HCT116 (cell line): ENCODE results near the gene ENTHD1. TPM values are rescaled to one million over a fixed set of nuclear protein-coding genes. Genes with fewer than 3 reads are reported as not detected.

Source experiments
- ATAC-seq: fragments of 200-7000 bp; cut with Tn5 transposase; 2 replicates; pipeline ENCODE4 v1.9.1; 2020; ENCODE audit warnings: mild to moderate bottlenecking, moderate library complexity
- BruUV-seq: library from RNA; stranded (reverse); fragments of 400-500 nt; replicated peaks from 2 replicates; lab custom pipeline; 2021; lab: Mats Ljungman, UMichigan
- CTCF ChIA-PET: fragments of 300-600 bp; sonication (Branson Sonifier 250); formaldehyde crosslinking; loops from one replicate; lab custom pipeline; 2021; ENCODE audit warnings: antibody characterized with exemption; lab: Charles Lee
- POLR2A ChIA-PET: fragments of 300-600, 350-600 bp; sonication (Branson Sonifier 250); formaldehyde crosslinking; loops from one replicate; lab custom pipeline; 2021; ENCODE audit warnings: antibody characterized with exemption; lab: Charles Lee
- RAD21 ChIA-PET, 2 experiments: fragments of 300-600 bp; sonication (Branson Sonifier 250); formaldehyde crosslinking; loops; one replicate each; lab custom pipeline; 2023; ENCODE audit warnings: low total read pairs in 2 of 2; ENCODE audit not compliant: uncharacterized antibody in 2 of 2, unreplicated experiment in 2 of 2, low non-redundant PET in 1 of 2; lab: Charles Lee
- DNase-seq: peaks from one replicate; pipeline ENCODE4 v3.0.0-alpha.2; 2010; ENCODE audit warnings: low read depth, low spot score
- H2AFZ ChIP-seq: fragments of 200-600 bp; shearing (Covaris generic), sonication (generic); 2 replicates; pipeline ENCODE4 v1.6.1; 2017; ENCODE audit warnings: low read depth, mixed run types, mixed read lengths, antibody characterized with exemption, low read length; ENCODE audit not compliant: poor library complexity, severe bottlenecking
- H3K27ac ChIP-seq: 2 replicates; pipeline ENCODE4 v1.5.1; 2012; ENCODE audit warnings: low read depth, low read length
- H3K27me3 ChIP-seq: fragments of 200-600 bp; sonication (generic); 2 replicates; pipeline ENCODE4 v1.6.1; 2016; ENCODE audit warnings: mixed run types, low read length, mixed read lengths; ENCODE audit not compliant: insufficient read depth
- H3K36me3 ChIP-seq, 2 experiments: fragments of 200-500 bp in 1 of 2; fragments of 200-600 bp in 1 of 2; sonication (Bioruptor generic) in 1 of 2; sonication (generic) in 1 of 2; 2 replicates each; pipeline versions ENCODE4 v1.5.1 to v1.6.1; 2014 to 2016; ENCODE audit warnings: low read length in 2 of 2, inconsistent platforms in 1 of 2, mixed read lengths in 1 of 2, mixed run types in 1 of 2; ENCODE audit not compliant: insufficient read depth in 2 of 2, control insufficient read depth in 1 of 2
- H3K4me1 ChIP-seq, 2 experiments: fragments of 200-600 bp in 1 of 2; sonication (generic) in 1 of 2; 2 replicates each; pipeline versions ENCODE4 v1.5.1 to v1.6.1; 2012 to 2017; ENCODE audit warnings: low read length in 2 of 2, inconsistent platforms in 1 of 2, mild to moderate bottlenecking in 1 of 2, mixed read lengths in 1 of 2, mixed run types in 1 of 2, moderate library complexity in 1 of 2; ENCODE audit not compliant: insufficient read depth in 2 of 2, control insufficient read depth in 1 of 2
- H3K4me2 ChIP-seq: fragments of 200-600 bp; sonication (generic); 2 replicates; pipeline ENCODE4 v1.6.1; 2017; ENCODE audit warnings: mixed run types, low read length, mixed read lengths
- H3K4me3 ChIP-seq, 2 experiments: fragments of 200-600 bp in 1 of 2; sonication (generic) in 1 of 2; replicated peaks in 1 of 2; 2 replicates each; pipeline ENCODE4 v1.5.1; 2011 to 2016; ENCODE audit warnings: low read length in 2 of 2, control low read depth in 1 of 2, low read depth in 1 of 2, mild to moderate bottlenecking in 1 of 2, mixed read lengths in 1 of 2, mixed run types in 1 of 2
- H3K79me2 ChIP-seq: fragments of 200-600 bp; sonication (generic); 2 replicates; pipeline ENCODE4 v1.6.1; 2017; ENCODE audit warnings: mild to moderate bottlenecking, mixed run types, low read length, moderate library complexity, mixed read lengths; ENCODE audit not compliant: insufficient read depth
- H3K9ac ChIP-seq: fragments of 200-600 bp; sonication (generic); 2 replicates; pipeline ENCODE4 v1.6.1; 2016; ENCODE audit warnings: low read length, mixed read lengths
- H3K9me2 ChIP-seq: fragments of 200-600 bp; sonication (generic), shearing (Covaris generic); 2 replicates; pipeline ENCODE4 v1.6.1; 2017; ENCODE audit warnings: mixed run types, mild to moderate bottlenecking, moderate library complexity; ENCODE audit not compliant: insufficient read depth
- H3K9me3 ChIP-seq, 2 experiments: fragments of 200-500 bp in 1 of 2; fragments of 200-600 bp in 1 of 2; sonication (Bioruptor generic) in 1 of 2; sonication (generic) in 1 of 2; 2 replicates each; pipeline ENCODE4 v1.6.1; 2014 to 2017; ENCODE audit warnings: low read length in 2 of 2, mixed read lengths in 2 of 2, inconsistent platforms in 1 of 2, low read depth in 1 of 2, mild to moderate bottlenecking in 1 of 2, mixed run types in 1 of 2, moderate library complexity in 1 of 2; ENCODE audit not compliant: control insufficient read depth in 1 of 2, insufficient read depth in 1 of 2
- H4K20me1 ChIP-seq: fragments of 200-600 bp; sonication (generic), shearing (Covaris generic); 2 replicates; pipeline ENCODE4 v1.6.1; 2017; ENCODE audit warnings: mixed run types, mild to moderate bottlenecking, moderate library complexity; ENCODE audit not compliant: insufficient read depth
- ATF3 ChIP-seq: IDR thresholded peaks from 2 replicates; pipeline ENCODE4 v1.6.1; 2012
- CEBPB ChIP-seq: IDR thresholded peaks from 2 replicates; pipeline ENCODE4 v1.6.1; 2012; ENCODE audit warnings: low read depth
- EGR1 ChIP-seq: IDR thresholded peaks from 2 replicates; pipeline ENCODE4 v1.6.1; 2012; ENCODE audit warnings: low read depth
- EZH2phosphoT487 ChIP-seq: fragments of 200-600 bp; IDR thresholded peaks from 2 replicates; pipeline ENCODE4 v1.6.1; 2018; ENCODE audit warnings: antibody characterized with exemption, borderline replicate concordance
- FOSL1 ChIP-seq: IDR thresholded peaks from 2 replicates; pipeline ENCODE4 v1.6.1; 2012; ENCODE audit warnings: low read depth
- MAX ChIP-seq: IDR thresholded peaks from 2 replicates; pipeline ENCODE4 v1.6.1; 2012
- RAD21 ChIP-seq: IDR thresholded peaks from 2 replicates; pipeline ENCODE4 v1.6.1; 2012; ENCODE audit warnings: low read depth, mild to moderate bottlenecking
- REST ChIP-seq: IDR thresholded peaks from 2 replicates; pipeline ENCODE4 v1.6.1; 2012; ENCODE audit warnings: low read depth
- SP1 ChIP-seq: IDR thresholded peaks from 2 replicates; pipeline ENCODE4 v1.6.1; 2012; ENCODE audit warnings: low read depth
- SRF ChIP-seq: IDR thresholded peaks from 2 replicates; pipeline ENCODE4 v1.6.1; 2012; ENCODE audit warnings: low read depth
- ZBTB33 ChIP-seq: IDR thresholded peaks from 2 replicates; pipeline ENCODE4 v1.6.1; 2011; ENCODE audit warnings: mild to moderate bottlenecking, low read length, moderate library complexity; ENCODE audit not compliant: insufficient replicate concordance; ENCODE audit errors: extremely low read depth
- ZNF274 ChIP-seq: fragments of 200-500 bp; sonication (Bioruptor generic); IDR thresholded peaks from 2 replicates; pipeline ENCODE4 v1.6.1; 2014; ENCODE audit warnings: mild to moderate bottlenecking, low read depth, low read length, inconsistent platforms
- intact Hi-C: fragments of 100-400 bp; cut with micrococcal nuclease; formaldehyde crosslinking; loops from 2 replicates; pipeline ENCODE4 v1.10.0; 2022
- total RNA-seq: library from RNA; stranded (reverse); gene quantifications from one replicate; pipeline ENCODE4 v1.2.1, GENCODE V29; 2021; ENCODE audit not compliant: unreplicated experiment

Gene ENTHD1
- total RNA-seq, 1 experiment from 2014 or later: not detected

- ChIA-PET CTCF (no interaction called here), POLR2A (no interaction called here), RAD21 (no interaction called here)
- Histone ChIP-seq H3K4me2 (no peak overlapping the region), H3K9me3 (no peaks in the 10 kb centered on the region), H3K36me3 (no peaks in the 10 kb centered on the region), H4K20me1 (no peaks in the 10 kb centered on the region), H3K9me2 (no peaks in the 10 kb centered on the region), H3K4me3 (no peak overlapping the region), H3K79me2 (no peaks in the 10 kb centered on the region), H2AFZ (no peak overlapping the region), H3K4me1 (no peaks in the 10 kb centered on the region), H3K9ac (no peak overlapping the region), H3K27me3 (peaks cover 73% of the 10 kb centered on the region), H3K27ac (no peak overlapping the region)
- BruUV-seq: no TSS peak
- intact Hi-C loops: loop anchor here (10.0 kb wide), 1 partner anchor 181 kb away; no protein-coding TSS in a partner anchor
- no peak for TF ChIP-seq EGR1
- TF ChIP-seq ATF3: no peak
- TF ChIP-seq FOSL1: no peak
- TF ChIP-seq ZNF274: no peak
- no peak for TF ChIP-seq SP1
- TF ChIP-seq CEBPB: no peak
- TF ChIP-seq EZH2phosphoT487: no peak
- TF ChIP-seq MAX: no peak
- no peak for TF ChIP-seq SRF
- TF ChIP-seq ZBTB33: no peak
- no peak for TF ChIP-seq REST
- no peak for TF ChIP-seq RAD21
- ATAC-seq: no peak
- no peak for DNase-seq
Observed at GRCh38 chr22:39806109-39806508, 87.5 kb downstream of the ENTHD1 start.
